Measurements from ENCODE around the gene ENPP1.
"Not testable (repeated sequence)": the region's sequence is repeated elsewhere in the genome, so short reads cannot be mapped to it uniquely, and the experiment has no call there.

Gene ENPP1

DNA sequence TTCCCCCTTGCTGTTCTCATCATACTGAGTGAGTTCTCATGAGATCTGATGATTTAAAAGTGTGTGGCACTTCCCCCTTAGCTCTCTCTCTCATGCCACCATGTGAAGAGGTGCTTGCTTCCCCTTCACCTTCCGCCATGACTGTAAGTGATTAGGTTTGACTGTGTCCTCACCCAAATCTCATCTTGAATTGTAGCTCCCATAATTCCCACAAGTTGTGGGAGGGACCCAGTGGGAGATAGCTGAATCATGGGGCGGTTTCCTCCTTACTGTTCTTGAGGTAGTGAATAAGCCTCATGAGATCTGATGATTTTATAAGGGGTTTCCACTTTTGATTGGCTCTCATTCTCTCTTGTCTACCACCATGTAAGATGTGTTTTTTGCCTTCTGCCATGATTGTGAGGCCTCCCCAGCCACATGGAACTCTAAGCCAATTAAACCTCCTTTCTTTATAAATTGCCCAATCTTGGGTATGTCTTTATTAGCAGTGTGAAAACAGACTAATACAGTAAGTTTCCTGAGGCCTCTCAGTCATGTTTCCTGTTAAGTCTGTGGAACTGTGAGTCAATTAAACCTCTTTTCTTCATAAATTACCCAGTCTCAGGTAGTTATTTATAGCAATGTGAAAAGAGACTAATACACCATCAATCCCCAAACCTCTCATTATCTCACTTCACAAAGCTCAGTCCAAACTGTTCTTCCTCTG, 108.4 kb downstream of the ENPP1 start:
- DNase-seq (ENCODE audit: low read depth in 3 of 3): not testable (repeated sequence)

GRCh38 chr6:131916847-131917246, 109.0 kb downstream of the ENPP1 start:
- DNase-seq (ENCODE audit: low read depth in 3 of 3): no peak

DNA sequence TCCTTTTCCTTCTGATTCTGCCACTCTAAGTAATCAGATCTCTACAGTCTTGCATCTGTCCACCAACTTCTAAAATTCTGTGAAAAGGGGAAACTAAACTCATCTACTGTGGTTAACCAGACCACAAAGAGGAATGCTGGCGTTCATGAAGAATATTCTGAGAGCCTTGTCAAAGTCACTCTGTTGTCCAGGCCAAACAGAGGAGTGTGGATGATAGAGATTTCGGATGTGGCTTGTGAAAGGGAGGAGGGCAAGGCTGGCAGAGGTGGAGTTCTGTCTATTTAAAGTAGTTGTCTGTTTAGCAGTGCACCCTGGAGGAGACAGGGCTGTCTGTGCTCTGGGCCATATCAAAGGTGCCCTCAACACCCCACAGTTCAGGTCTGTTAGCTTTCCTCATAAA, 109.5 kb downstream of the ENPP1 start:
- DNase-seq (ENCODE audit: low read depth in 3 of 3): no peak

DNA sequence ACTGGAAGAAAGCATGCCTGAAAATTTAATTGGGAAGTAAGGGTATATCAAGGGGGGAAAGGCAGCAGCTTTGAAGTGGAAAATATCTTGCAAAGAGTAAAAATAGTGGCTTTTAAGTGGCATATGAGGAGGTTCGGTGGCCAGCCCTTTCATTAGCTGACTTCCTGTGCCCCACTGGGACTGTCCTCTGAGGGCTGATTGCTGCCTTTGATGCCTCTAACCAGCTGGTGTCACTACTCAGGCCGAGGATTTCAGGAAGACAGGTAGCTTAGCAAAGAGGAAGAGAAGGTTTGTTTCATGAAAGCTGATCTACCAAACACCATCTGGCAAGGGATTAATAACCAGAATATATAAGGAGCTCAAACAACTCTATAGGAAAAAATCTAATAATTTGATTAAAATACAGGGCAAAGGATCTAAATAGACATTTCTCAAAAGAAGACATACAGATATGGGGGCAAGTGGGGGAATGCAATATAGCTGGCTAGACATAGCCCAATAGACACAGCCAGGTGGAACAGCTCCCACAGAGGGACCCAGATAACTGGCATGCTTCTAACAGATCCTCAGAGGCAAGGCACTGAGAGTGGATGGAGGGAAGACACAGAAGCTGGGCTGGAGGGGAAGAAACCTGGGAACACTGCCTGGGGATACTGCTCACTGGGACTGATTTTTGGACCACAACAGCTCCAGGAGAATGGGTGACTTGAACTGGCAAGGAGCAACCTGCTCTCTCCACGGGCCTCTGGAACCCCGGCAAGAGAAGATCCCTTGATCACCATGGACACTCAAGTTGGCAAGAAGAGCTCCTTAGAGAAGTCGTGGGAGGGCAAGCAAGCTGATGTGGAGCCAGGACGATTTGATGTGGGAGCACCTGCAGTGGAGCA, 110.2 kb downstream of the ENPP1 start:
- no peak for DNase-seq (ENCODE audit: low read depth in 3 of 3)

GRCh38 chr6:131918650-131919355, 111.0 kb downstream of the ENPP1 start:
- no peak for DNase-seq (ENCODE audit: low read depth in 3 of 3)

DNA sequence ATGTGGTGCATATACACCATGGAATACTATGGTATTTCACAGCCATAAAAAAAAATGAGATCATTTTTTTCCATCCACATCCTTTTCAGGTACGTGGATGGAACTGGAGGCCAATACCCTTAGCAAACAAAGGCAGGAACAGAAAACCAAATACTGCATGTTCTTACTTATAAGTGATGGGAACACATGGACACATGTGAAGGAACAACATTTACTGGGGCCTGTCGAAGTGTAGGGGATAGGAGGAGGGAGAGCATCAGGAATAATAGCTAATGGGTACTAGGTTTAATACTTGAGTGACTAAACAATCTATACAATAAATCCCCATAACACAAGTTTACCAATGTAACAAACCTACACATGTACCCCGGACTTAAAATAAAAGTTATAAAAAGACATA, 112.8 kb downstream of the ENPP1 start:
- no peak for DNase-seq (ENCODE audit: low read depth in 3 of 3)

GRCh38 chr6:131923356-131923755, 115.5 kb downstream of the ENPP1 start:
- DNase-seq (ENCODE audit: low read depth in 3 of 3): peak in 1 of 3 experiments; percentile 27

DNA sequence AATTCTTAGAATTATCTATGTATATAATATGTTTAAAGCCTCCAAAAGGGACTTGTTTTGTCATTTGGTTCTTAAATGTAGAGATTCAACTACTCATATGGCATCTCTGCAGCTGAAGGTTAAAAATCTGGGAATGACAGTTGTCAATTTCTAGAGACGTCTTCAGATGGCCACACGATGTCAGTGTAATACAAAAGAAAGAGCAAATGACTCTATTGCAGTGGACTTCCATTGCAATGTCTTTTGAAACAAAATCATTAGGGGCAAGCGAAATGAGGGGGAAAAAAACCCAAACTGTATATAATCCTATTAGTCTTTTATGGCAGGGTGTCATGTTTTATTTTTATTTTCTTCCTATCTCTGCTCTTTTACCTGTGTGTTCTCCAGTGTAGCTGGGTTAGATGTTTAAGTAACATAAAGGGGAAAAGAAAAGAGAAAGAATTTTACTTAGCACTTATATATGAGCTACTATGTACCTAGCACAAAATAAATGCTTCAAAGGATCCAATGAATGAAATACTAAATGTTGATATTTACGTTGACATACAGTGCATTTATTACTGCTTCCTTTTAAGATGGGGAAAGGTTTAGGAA, 117.2 kb downstream of the ENPP1 start:
- no peak for DNase-seq (ENCODE audit: low read depth in 3 of 3)

- no peak for DNase-seq (ENCODE audit: low read depth in 3 of 3)
These were observed 121.4 kb downstream of the ENPP1 start for GRCh38 chr6:131929264-131929663.

DNA sequence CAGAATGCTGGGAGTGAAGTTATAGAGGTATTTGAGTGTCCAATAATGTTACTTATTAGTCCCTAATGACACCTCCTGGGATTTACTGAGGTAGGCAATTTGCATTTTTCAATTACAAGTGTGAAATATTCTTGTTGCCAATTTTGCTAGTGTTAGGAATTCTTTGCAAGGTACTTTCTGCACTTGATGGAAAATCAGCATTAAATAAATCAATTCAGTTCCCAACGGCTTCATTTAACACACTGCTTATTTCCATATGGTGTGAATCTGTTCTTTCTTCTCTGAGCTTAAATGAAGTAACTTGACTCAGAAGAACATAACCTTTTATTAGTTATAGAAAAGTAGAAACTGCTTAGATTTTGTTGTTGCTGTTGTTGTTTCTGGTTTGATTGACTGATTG, 122.2 kb downstream of the ENPP1 start:
- no peak for DNase-seq (ENCODE audit: low read depth in 3 of 3)

DNA sequence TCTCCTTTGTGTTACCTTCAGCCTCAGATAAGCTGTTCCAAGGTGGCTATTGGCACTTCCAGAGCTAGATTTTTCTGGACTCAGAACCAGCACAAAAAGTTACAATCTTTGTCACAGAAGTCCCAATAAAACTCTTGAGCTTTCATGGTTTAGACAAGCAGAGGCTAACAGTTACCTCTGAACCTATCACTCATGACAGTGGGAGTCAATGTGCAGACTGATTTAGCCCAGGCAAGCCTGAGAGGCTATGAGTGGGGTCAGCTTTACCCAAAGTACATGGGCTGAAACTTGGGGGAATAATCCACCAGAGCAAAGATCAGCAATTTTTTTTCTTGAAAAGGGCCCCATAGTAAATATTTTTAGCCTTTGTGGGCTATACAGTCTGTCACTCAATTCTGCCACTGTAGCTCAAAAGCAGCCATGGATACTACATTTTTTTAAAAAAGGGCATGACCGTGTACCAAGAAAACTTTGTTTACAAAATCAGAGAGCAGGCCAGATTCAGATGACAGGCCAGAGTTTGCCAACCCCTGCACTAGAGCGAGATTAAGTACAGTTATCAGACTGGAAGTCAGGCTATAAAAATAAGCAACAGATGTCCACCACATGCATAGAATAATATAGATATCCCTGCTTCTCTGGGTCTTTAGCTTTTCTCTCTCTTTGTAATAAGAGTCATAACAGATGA, 123.4 kb downstream of the ENPP1 start:
- DNase-seq (ENCODE audit: low read depth in 3 of 3): no peak

- no peak for DNase-seq (ENCODE audit: low read depth in 3 of 3)
These were observed 128.3 kb downstream of the ENPP1 start for GRCh38 chr6:131936156-131936555.

GRCh38 chr6:131937226-131937625, 129.4 kb downstream of the ENPP1 start:
- no peak for DNase-seq (ENCODE audit: low read depth in 3 of 3)

- DNase-seq (ENCODE audit: low read depth in 3 of 3): no peak
These were observed 130.1 kb downstream of the ENPP1 start for GRCh38 chr6:131937703-131938631.

Measured in stimulated activated CD4-positive, alpha-beta T cell treated with anti-CD3 and anti-CD28 coated beads, TNF-alpha, amount 100 ng/mL, for 24 hours (primary cell).